GM21786 (cell line): ENCODE results near the gene L3HYPDH.
"Not testable (repeated sequence)": the region's sequence is repeated elsewhere in the genome, so short reads cannot be mapped to it uniquely, and the experiment has no call there.

Experiments used
- ATAC-seq: cut with Tn5 transposase; IDR thresholded peaks from one replicate; pipeline ENCODE4 v1.9.1; 2021; ENCODE audit not compliant: unreplicated experiment

L3HYPDH gene

DNA sequence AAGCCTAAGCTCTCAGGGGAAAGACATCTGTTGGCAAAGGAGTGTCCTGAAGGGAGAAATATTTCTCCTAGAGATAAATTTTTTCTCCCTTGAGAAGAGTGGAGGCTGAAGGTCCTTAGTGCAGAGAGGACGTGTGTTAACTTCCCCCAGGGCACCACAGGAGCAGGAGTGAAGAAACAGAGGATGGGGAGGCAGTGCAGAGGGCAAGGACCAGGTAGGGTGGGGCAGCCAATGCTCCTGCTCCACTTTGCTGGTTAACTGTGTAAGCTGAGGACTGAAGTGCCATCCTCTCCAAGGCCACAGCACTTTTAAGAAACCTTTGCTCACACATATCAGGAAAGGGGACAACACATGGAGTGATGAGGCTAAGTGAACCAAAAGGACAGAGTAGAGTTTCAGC is 4.0 kb downstream of the L3HYPDH start:
- ATAC-seq: no peak

DNA sequence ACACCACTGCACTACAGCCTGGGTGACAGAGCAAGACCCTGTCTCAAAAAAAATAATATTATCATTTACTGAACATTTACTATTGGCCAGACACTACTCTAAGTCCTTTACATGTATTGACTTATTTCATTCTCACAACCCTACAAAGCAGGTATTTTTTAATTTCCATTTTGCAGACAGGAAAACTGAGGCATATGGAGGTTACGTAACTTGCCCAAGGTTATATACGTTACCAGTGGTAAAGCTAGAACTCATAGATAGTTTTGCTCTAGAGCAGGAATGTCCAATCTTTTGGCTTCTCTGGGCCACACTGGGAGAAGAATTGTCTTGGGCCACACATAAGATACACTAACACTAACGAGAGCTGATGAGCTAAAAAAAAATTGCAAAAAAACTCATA is 5.7 kb downstream of the L3HYPDH start:
- no peak for ATAC-seq

GRCh38 chr14:59475709-59476108 is 8.5 kb downstream of the L3HYPDH start:
- ATAC-seq: no peak

GRCh38 chr14:59474172-59474571 is 10.0 kb downstream of the L3HYPDH start:
- ATAC-seq: no peak

DNA sequence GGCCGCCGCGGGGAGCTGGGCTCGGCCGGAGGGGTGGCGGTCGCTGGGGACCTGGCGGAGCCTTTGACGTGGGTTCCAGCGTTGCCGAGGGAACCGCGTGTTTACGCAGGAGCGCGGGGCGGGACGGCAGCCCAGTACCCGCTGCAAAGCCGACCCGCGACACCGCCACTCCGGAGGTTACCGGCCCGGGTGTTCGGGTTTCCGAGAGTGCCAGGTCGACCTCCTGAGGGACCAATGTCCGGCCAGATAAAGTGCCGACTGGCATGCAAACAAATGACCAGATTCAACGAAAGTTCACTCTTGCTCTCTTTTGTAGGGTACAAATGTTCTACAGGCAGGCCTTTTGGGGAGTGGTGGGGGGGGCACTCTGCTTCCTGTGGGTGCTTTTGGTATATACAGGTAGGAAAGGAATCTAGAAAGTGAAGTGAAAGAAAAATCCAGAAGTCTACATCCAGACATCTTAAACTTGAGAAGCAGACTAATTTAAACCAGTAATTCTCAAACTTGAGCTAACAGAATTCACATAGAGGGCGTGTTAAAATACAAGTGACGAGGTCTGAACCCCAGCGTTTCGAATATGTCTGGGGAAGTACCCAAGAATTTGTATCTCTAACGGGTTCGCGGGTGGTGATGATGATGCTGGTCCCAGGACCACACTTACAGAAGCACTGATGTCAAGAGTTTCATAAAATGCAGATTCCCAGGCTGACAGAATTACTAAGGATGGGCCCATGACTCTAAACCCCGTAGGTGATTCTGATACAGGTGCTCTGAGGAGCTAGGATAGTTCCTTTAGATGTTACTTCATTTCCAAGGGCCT is 18.7 kb downstream of the L3HYPDH start, which contains the start of gene GPR135:
Gene GPR135 (minus strand): TSS at position 65 of the 820 bp plus-strand sequence. CDS start 154 bp downstream, outside the sequence.
- ATAC-seq: peak; percentile 11

- peak; percentile 59 for ATAC-seq
These were observed 19.5 kb downstream of the L3HYPDH start for GRCh38 chr14:59464486-59465315.

GRCh38 chr14:59463787-59464485 is 20.3 kb downstream of the L3HYPDH start:
- no peak for ATAC-seq

DNA sequence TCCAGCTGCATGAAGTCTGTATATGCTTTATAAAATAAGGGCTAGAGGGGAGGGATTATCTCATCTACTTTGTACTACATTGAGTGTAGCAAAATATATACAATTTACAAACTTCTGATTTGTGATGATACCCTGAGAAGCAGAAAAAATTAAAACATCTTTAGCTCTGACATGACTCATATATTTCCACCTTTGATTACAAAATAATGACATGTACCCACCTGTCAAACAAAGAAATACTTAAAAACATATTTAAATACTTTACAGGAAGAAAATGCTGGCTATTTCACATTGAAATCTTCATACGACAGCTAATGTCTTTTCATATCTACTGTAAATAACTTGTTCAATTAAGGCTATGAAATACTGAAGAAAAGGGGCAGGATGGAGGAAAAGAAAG is 22.3 kb downstream of the L3HYPDH start:
- ATAC-seq: no peak

GRCh38 chr14:59460378-59460777 is 23.8 kb downstream of the L3HYPDH start:
- ATAC-seq: no peak

GRCh38 chr14:59458486-59458885 is 25.7 kb downstream of the L3HYPDH start:
- ATAC-seq: no peak

- no peak for ATAC-seq
These were observed 28.8 kb downstream of the L3HYPDH start for GRCh38 chr14:59455411-59455810.

DNA sequence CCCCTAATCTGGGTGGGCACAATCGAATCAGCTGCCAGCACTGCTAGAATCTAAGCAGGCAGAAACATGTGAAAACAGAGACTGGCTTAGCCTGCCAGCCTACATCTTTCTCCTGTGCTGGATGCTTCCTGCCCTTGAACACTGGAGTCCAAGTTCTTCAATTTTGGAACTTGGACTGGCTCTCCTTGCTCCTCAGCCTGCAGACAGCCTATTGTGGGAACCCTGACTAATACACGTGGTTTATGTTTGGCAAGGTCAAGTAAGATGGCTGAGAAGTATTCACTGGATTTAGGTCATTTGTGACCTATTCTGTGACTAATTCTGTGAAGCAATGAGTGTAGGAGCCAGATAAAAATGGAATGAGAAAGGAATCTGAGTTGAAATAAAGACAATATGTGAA is 30.1 kb downstream of the L3HYPDH start:
- no peak for ATAC-seq

DNA sequence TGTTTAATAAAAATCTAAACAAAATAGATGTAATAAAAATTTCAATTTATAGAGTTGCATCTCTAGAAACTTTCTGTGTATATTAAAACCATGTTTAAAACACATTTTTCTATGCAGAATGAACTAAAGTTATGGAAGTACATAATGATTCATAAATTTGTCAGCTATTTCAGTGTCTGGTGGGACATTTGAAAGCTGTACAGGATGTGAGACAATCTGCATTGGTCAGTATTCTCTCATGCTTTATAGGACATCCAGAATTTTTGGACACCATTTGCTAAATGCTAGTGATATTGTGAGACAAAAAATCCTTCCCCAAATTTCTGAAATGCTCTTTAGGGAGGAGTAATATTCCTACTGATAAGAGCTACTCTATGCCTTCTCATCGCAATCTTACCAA is 32.4 kb downstream of the L3HYPDH start:
- ATAC-seq: no peak

DNA sequence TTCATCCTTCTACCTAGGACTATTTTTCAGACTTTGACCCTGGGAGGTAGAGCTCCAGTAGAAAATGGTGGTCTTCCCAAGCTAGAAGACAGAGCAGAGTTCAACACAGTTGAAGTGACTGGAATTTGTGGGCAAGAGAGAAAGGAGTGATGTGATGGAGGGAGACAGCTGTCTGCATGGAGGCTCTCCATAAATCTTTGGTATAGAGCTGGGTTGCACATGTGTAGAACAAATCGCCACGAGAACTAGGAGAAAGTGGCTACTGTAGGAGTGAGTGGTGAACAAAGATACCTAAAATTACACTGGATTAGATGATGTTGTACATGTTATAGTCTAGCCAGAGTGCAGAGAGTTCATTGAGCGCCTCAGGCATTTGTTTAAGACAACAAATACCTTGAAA is 33.5 kb downstream of the L3HYPDH start:
- ATAC-seq: no peak

DNA sequence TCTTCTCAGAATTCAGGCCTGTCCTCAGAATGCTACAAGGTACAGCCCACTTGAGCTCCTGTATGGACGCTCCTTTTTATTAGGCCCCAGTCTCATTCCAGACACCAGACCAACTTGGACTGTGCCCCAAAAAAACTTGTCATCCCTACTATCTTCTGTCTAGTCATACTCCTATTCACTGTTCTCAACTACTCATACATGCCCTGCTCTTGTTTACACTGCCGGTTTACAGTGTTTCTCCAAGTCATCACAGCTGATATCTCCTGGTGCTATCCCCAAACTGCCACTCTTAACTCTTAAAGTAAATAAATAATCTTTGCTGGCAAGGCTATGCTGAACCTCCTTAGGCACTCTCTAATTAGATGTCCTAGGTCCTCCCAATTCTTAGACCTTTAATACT is 35.5 kb downstream of the L3HYPDH start:
- not testable (repeated sequence) for ATAC-seq

GRCh38 chr14:59439256-59439965 is 44.8 kb downstream of the L3HYPDH start:
- no peak for ATAC-seq

DNA sequence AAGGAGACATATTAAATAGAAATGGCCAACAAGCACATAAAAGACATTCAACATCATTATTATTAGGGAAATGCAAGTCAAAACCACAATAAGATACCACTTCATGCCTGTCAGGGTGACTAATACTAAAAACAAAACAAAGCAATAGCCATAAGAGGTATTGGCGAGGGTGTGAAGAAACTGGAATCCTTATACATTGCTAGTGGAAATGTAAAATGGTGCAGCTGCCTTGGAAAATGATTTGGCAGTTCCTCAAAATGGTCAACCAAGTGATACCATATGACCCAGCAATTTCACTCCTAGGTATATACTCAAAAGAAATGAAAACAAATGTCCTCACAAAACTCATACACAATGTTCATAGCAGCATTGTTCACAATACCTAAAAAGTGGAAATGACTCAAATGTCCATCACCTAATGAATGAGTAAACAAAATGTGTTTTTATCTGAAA is 46.0 kb downstream of the L3HYPDH start:
- ATAC-seq: no peak

DNA sequence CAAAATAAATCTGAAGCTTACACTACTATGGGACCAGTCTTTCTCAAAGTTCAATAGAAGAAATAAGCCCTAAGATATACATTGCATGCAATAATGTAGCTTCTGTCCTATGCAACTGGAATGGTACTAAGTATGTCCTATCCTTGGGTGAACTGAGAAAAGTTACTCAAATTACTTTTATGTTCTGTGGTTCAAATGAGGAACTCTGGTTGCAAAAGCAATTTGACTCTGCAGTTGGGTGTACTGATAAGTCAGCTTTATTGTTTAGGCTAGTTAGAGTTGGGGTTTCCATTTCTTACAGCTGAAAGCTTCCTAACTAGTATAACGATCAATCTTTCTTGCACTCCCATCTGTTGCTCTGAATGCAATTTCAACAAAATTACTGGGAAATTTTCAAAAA is 48.2 kb downstream of the L3HYPDH start:
- ATAC-seq: no peak

DNA sequence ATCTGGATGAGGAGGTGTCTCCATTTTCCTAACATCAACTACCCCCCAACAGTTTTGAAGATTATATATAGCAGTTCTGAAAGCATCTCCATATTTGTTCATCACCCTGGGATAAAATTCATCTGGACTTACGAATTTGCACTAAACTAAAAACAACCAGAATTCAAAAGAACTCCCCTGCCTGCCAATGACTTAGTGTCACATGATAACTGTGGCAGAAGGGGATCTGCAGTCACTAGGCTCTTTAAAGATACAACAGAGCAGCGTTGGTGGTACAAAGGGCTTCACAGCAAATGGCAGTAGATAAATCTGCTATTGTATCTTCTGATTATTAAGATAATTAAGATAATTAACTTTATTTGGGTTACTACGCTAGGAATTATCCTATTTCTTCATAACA is 49.1 kb downstream of the L3HYPDH start:
- ATAC-seq: no peak

- ATAC-seq: no peak
These were observed 54.4 kb downstream of the L3HYPDH start for GRCh38 chr14:59429790-59430189.

GRCh38 chr14:59428581-59429012 is 55.6 kb downstream of the L3HYPDH start:
- ATAC-seq: no peak
